DND-41 (cell line): ENCODE measurements around the gene FAM237B.

Experiments used
- ATAC-seq: fragments of 200-7000 bp; cut with Tn5 transposase; 3 replicates; pipeline ENCODE4 v1.9.1; 2021; ENCODE audit warnings: low read depth; ENCODE audit not compliant: insufficient read depth
- DNase-seq: peaks from one replicate; pipeline ENCODE4 v3.0.0-alpha.2; 2020
- H2AFZ ChIP-seq: 2 replicates; pipeline ENCODE4 v1.6.0; 2012; ENCODE audit warnings: low read depth, low read length
- H3K27ac ChIP-seq: 2 replicates; pipeline ENCODE4 v1.5.1; 2012; ENCODE audit warnings: low read length, inconsistent platforms
- H3K27me3 ChIP-seq: fragments of 200-600 bp; sonication (generic); 2 replicates; pipeline ENCODE4 v1.6.0; 2012; ENCODE audit warnings: low read length, mild to moderate bottlenecking, inconsistent platforms; ENCODE audit not compliant: insufficient read depth, poor library complexity
- H3K36me3 ChIP-seq: 2 replicates; pipeline ENCODE4 v1.5.1; 2012; ENCODE audit warnings: low read length, inconsistent platforms; ENCODE audit not compliant: insufficient read depth
- H3K4me1 ChIP-seq: 2 replicates; pipeline ENCODE4 v1.5.1; 2012; ENCODE audit warnings: mild to moderate bottlenecking, low read length; ENCODE audit not compliant: insufficient read depth
- H3K4me2 ChIP-seq: 2 replicates; pipeline ENCODE4 v1.6.0; 2012; ENCODE audit warnings: mild to moderate bottlenecking, moderate library complexity, low read length, inconsistent platforms; ENCODE audit not compliant: insufficient read depth
- H3K4me3 ChIP-seq, 2 experiments: fragments of 200-600 bp in 1 of 2; shearing (Covaris generic) in 1 of 2; 2 replicates each; pipeline ENCODE4 v1.5.1; 2012 to 2016; ENCODE audit warnings: inconsistent platforms in 2 of 2, low read length in 2 of 2, mild to moderate bottlenecking in 2 of 2, low read depth in 1 of 2, moderate library complexity in 1 of 2
- H3K79me2 ChIP-seq: 2 replicates; pipeline ENCODE4 v1.6.0; 2012; ENCODE audit warnings: low read length, inconsistent platforms; ENCODE audit not compliant: insufficient read depth
- H3K9ac ChIP-seq: 2 replicates; pipeline ENCODE4 v1.6.0; 2012; ENCODE audit warnings: low read depth, mild to moderate bottlenecking, inconsistent platforms, low read length, moderate library complexity
- H3K9me3 ChIP-seq: 2 replicates; pipeline ENCODE4 v1.5.1; 2012; ENCODE audit warnings: low read length, moderate library complexity, mild to moderate bottlenecking, inconsistent platforms; ENCODE audit not compliant: insufficient read depth, severe bottlenecking
- H4K20me1 ChIP-seq: 2 replicates; pipeline ENCODE4 v1.6.0; 2012; ENCODE audit warnings: low read length; ENCODE audit not compliant: insufficient read depth
- EZH2 ChIP-seq: IDR thresholded peaks from 3 replicates; pipeline ENCODE4 v1.6.1; 2012; ENCODE audit warnings: borderline replicate concordance, low read depth, mild to moderate bottlenecking, moderate library complexity, low read length, inconsistent platforms; ENCODE audit not compliant: severe bottlenecking
- TF ChIP-seq, protein P1 (sequence below): IDR thresholded peaks from 2 replicates; pipeline ENCODE4 v1.5.1; 2012; ENCODE audit warnings: borderline replicate concordance, low read length, moderate library complexity, mild to moderate bottlenecking; ENCODE audit not compliant: poor library complexity, severe bottlenecking; ENCODE audit errors: extremely low read depth

FAM237B gene

DNA sequence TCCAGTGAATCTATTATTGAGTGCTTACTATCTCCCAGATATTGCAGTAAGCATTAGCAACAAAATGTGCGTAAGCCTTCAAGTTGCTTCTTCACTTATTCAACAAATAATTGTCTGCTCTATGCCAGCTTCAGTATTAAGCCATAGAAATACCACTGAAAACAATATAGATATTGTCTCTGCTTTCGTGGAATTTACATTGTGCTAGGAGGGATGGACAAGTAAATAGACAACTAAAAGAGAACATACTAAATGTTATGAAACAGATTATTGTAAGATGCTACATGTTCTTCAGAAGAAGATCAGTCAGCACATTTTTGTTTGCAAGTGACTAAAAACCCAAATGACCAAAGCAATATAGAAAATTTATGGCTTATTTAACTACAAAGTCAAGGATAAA lies 48.9 kb downstream of the FAM237B start:
- no peak for DNase-seq
- Histone ChIP-seq H3K36me3 (no peaks in the 10 kb centered on the region), H3K4me1 (no peaks in the 10 kb centered on the region), H3K27me3 (no peaks in the 10 kb centered on the region), H3K79me2 (no peaks in the 10 kb centered on the region), H3K9ac (no peak overlapping the region), H4K20me1 (no peaks in the 10 kb centered on the region), H2AFZ (no peak overlapping the region), H3K9me3 (no peaks in the 10 kb centered on the region), H3K4me2 (no peak overlapping the region), H3K27ac (no peak overlapping the region), H3K4me3 (no peak overlapping the region)
- TF ChIP-seq EZH2: no peak
- TF ChIP-seq, protein P1, sequence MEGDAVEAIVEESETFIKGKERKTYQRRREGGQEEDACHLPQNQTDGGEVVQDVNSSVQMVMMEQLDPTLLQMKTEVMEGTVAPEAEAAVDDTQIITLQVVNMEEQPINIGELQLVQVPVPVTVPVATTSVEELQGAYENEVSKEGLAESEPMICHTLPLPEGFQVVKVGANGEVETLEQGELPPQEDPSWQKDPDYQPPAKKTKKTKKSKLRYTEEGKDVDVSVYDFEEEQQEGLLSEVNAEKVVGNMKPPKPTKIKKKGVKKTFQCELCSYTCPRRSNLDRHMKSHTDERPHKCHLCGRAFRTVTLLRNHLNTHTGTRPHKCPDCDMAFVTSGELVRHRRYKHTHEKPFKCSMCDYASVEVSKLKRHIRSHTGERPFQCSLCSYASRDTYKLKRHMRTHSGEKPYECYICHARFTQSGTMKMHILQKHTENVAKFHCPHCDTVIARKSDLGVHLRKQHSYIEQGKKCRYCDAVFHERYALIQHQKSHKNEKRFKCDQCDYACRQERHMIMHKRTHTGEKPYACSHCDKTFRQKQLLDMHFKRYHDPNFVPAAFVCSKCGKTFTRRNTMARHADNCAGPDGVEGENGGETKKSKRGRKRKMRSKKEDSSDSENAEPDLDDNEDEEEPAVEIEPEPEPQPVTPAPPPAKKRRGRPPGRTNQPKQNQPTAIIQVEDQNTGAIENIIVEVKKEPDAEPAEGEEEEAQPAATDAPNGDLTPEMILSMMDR: no peak
- ATAC-seq: no peak

DNA sequence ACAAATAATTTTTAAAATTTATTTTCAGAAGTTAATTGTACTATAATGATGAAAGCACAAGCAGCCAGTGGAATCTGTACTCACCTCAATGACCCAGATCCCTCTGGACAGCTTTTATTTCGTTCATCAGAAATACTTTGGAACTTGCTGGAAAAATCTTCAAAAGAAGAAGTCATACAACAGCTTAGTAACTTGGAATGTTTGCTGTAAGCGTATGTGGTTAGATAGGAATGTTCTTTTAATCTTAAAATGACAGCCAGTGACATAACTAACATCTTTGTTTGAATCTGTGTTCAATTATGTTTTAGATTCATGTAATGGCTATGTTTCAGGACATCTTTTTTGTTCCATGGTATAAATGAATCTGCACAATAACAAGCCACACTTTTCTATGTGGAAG lies 49.4 kb downstream of the FAM237B start:
- no peaks in the 10 kb centered on the region for H4K20me1 ChIP-seq
- no peaks in the 10 kb centered on the region for H3K27me3 ChIP-seq
- DNase-seq (no peak), ATAC-seq (no peak)
- no peaks in the 10 kb centered on the region for H3K79me2 ChIP-seq
- no peak overlapping the region for H2AFZ ChIP-seq
- no peaks in the 10 kb centered on the region for H3K9me3 ChIP-seq
- H3K9ac ChIP-seq: no peak overlapping the region
- H3K4me3 ChIP-seq: no peak overlapping the region
- H3K4me1 ChIP-seq: no peaks in the 10 kb centered on the region
- no peak overlapping the region for H3K27ac ChIP-seq
- TF ChIP-seq, protein P1: no peak
- no peak for TF ChIP-seq EZH2
- no peak overlapping the region for H3K4me2 ChIP-seq
- H3K36me3 ChIP-seq: no peaks in the 10 kb centered on the region

DNA sequence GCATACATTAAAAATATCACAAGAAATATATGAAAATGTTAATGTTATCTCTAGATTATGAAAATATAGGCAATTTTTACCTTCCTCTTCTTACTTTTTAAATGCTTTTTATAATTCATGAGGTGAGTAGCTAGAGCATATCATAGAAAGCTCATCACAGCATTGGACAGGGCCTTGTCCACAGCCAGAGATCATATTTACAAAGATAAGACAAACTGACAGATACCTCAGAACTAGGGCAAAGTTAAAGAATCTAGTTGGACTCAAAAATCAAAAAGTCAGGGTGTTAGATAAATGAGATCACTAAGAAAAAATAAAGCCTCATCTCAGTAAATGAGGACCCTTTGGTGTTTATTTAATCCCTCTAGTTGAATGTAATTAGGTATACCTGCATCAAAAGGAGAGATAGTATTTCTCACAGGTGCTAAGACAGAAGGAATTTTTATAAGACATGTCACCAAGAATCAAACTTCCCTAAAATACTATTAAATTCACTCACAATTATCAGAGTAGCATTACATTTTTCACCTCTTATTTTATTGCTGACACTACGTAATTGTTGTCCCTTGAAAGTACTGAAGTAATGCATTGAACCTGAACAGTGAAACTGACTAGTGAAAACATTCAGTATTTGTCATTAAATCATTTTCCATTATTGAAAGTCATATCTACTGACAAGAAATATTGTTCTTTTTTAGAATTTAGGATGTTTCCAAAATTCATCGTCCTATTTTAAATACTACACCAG lies 50.5 kb downstream of the FAM237B start:
- Histone ChIP-seq H3K79me2 (no peaks in the 10 kb centered on the region), H3K9me3 (no peaks in the 10 kb centered on the region), H2AFZ (no peak overlapping the region), H4K20me1 (no peaks in the 10 kb centered on the region), H3K27me3 (no peaks in the 10 kb centered on the region), H3K36me3 (no peaks in the 10 kb centered on the region), H3K4me3 (no peak overlapping the region), H3K4me2 (no peak overlapping the region), H3K4me1 (no peaks in the 10 kb centered on the region), H3K27ac (no peak overlapping the region), H3K9ac (no peak overlapping the region)
- no peak for TF ChIP-seq EZH2
- TF ChIP-seq, protein P1: no peak
- ATAC-seq (no peak), DNase-seq (no peak)
